Measurements from ENCODE around the gene CNMD. TPM values are rescaled to one million over a fixed set of nuclear protein-coding genes. Genes with fewer than 3 reads are reported as not detected.

CNMD gene
- polyA plus RNA-seq, 3 donors from 2014 or later = not detected

Other genes with a start within 250 kb of the CNMD start
- gene HNRNPA1L2, start 97.4 kb downstream of the CNMD start, polyA plus RNA-seq = 10 to 100 TPM in 1 of 3 donors, 1 to 10 TPM in 2; 4.0 to 11.6 (median 8.4) TPM
- 10 to 100 TPM; 45.0 to 50.7 (median 49.5) TPM for gene SUGT1, start 87.0 kb downstream of the CNMD start, polyA plus RNA-seq
- not detected for gene PCDH8, start 108.8 kb upstream of the CNMD start, polyA plus RNA-seq

Measured in immature natural killer cell (primary cell).